ENCODE results near the gene EPHA2. TPM values are rescaled to one million over a fixed set of nuclear protein-coding genes. Genes with fewer than 3 reads are reported as not detected.
"Not testable (repeated sequence)": the region's sequence is repeated elsewhere in the genome, so short reads cannot be mapped to it uniquely, and the experiment has no call there.

Gene EPHA2
- polyA plus RNA-seq, 1 of the 3 experiments (the other 2 are of a cell fraction) = 126 TPM

DNA sequence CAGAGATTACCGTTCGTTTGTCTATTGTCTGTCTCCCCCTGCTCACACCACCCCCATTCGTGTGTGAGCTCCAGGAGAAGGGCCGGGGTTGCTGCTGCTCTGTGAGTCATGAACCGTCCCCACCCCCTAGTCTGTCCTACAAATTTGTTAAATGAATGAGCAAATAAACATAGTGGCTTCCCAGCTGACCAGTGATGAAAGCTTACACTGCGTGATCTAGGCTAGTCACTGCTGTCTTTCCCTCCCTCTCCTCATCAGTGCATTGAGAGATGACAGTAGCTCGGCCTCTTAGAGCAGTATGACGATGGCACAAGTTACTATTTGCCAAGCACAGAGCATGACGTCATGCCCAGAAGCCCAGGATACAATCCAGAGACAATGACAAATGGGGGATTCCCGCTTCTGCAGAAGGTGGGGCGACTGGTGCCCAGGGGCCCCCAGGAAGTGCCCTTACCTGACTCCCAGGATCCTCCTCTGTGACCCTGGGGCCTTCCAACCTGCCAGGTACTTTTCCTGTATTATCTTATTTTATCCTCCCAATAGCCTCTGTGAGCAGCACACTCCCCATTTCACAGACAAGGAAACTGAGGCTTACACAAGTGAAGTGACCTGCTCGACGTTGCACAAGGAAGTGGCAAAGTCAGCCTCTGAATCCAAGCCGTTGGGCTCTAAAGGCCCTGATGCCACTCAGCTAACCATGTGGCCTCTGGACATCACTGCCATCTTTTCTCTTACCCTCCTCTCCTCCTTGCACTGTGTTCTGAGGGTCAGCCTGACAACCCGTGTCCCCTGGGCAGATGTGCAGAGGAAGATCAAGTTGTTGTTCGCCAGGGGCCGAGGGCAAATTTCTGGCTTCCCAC lies 8.6 kb upstream of the EPHA2 start (continued):
- TF ChIP-seq, protein P1, sequence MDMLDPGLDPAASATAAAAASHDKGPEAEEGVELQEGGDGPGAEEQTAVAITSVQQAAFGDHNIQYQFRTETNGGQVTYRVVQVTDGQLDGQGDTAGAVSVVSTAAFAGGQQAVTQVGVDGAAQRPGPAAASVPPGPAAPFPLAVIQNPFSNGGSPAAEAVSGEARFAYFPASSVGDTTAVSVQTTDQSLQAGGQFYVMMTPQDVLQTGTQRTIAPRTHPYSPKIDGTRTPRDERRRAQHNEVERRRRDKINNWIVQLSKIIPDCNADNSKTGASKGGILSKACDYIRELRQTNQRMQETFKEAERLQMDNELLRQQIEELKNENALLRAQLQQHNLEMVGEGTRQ (IDR thresholded peaks at IDR 0.05; ENCODE audit: borderline replicate concordance, low read depth, low read length) = no peak
- TF ChIP-seq SMC3 (IDR thresholded peaks at IDR 0.05; ENCODE audit: low read depth, low read length) = no peak
- TF ChIP-seq, protein P2, sequence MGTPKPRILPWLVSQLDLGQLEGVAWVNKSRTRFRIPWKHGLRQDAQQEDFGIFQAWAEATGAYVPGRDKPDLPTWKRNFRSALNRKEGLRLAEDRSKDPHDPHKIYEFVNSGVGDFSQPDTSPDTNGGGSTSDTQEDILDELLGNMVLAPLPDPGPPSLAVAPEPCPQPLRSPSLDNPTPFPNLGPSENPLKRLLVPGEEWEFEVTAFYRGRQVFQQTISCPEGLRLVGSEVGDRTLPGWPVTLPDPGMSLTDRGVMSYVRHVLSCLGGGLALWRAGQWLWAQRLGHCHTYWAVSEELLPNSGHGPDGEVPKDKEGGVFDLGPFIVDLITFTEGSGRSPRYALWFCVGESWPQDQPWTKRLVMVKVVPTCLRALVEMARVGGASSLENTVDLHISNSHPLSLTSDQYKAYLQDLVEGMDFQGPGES (IDR thresholded peaks at IDR 0.05; ENCODE audit: low read depth, low read length) = no peak
- TF ChIP-seq, protein P3, sequence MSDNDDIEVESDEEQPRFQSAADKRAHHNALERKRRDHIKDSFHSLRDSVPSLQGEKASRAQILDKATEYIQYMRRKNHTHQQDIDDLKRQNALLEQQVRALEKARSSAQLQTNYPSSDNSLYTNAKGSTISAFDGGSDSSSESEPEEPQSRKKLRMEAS (IDR thresholded peaks at IDR 0.05; ENCODE audit: low read depth) = peak; percentile 50; the same call in 1 of the 2 replicates
- TF ChIP-seq FOXJ3 (CRISPR knock-in tag; IDR thresholded peaks at IDR 0.05) = no peak

DNA sequence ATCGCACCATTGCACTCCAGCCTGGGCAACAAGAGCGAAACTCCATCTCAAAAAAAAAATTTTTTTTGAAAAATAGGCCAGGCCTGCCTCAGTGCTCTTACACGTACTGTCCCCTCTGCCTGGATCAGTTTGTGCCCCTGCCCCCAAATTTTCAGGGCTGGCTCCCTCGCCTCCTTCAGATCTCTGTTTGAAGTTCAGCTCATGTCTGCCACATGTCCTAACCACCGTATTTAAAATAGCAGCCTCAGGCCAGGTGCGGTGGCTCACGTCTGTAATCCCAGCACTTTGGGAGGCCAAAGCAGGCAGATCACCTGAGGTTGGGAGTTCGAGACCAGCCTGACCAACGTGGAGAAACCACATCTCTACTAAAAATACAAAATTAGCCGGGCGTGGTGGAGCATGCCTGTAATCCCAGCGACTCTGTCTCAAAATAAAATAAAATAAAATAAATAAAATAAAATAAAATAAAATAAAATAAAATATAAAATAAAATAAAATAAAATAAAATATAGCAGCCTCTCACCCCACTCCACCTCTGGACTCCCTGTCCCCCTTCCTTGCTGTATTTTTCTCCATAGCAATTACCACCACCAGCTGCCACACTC lies 7.8 kb upstream of the EPHA2 start:
- H3K27me3 ChIP-seq (ENCODE audit: insufficient read depth); H3K36me3 ChIP-seq (replicated peaks in 1 of 2; ENCODE audit: control insufficient read depth in 1 of 2, insufficient read depth in 2 of 2, low read length in 1 of 2); H3K9me3 ChIP-seq; H3K4me1 ChIP-seq (ENCODE audit: control insufficient read depth in 1 of 2, insufficient read depth in 2 of 2, low read depth in 1 of 2, low read length in 1 of 2); H3K4me2 ChIP-seq; H3K9ac ChIP-seq; POLR2A ChIA-PET; H3K9me2 ChIP-seq; DNase-seq; H4K20me1 ChIP-seq (ENCODE audit: insufficient read depth); H2AFZ ChIP-seq (ENCODE audit: low read depth); H3K79me2 ChIP-seq (ENCODE audit: insufficient read depth); H3K4me3 ChIP-seq (ENCODE audit: low read depth in 2 of 2, low read length in 1 of 2): not testable (repeated sequence)
- WGBS (ENCODE audit: low lambda C conversion rate) = 91% methylated on average over 12 of the region's 12 CpGs
- Histone ChIP-seq H3K27ac (ENCODE audit: low read depth in 2 of 2, low read length in 1 of 2) (peak overlapping the region in 1 of 2 experiments; percentile 50; a peak in 2 of 4 replicates), H3F3A (replicated peaks; ENCODE audit: insufficient read depth) (peaks cover 18% of the 10 kb centered on the region)
- CTCF ChIA-PET = interaction anchor here (0.8 to 1.5 kb wide), 4 partner anchors 10 to 32 kb away, joined by 3 to 6 read pairs (median 4); no protein-coding TSS in a partner anchor

DNA sequence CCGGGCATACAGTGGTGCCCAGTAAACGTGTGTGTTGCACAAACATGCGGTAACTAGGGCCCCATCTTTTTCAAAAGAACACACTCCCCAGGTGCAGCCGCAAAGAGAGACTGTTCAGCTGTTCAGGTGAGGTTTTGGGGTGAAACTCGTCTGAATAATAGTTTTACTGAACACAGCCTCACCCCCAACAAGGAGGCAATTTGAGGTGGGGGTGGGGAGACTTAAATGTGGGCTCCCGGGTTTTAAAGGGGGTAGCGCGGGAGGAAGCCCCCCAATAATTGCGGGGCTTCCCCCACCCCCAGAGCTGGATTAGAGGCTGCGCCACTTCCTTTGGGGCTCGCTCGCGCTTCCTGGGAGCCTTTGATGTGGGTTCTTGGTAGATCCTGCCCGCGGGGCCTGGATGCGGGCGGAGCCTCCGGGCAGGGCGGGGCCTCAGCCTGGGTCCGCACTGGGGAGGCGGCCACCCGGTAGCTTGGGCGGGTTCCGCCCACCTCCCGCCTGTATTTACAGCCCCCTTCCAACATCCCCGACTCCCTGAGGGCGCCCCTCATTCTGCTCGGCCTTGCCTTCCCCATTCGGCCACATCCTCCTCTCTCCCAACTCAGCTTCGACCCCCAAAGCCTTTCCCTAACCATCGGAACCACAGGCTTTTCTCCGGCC lies 6.4 kb upstream of the EPHA2 start:
- 94% methylated on average over 29 of the region's 32 CpGs for WGBS (ENCODE audit: low lambda C conversion rate)
- Histone ChIP-seq H3K4me3 (ENCODE audit: low read depth in 2 of 2, low read length in 1 of 2) (no peak overlapping the region), H3K27ac (ENCODE audit: low read depth in 2 of 2, low read length in 1 of 2) (no peak overlapping the region), H2AFZ (ENCODE audit: low read depth) (no peak overlapping the region), H3K4me2 (no peak overlapping the region), H3K9ac (no peak overlapping the region), H3K79me2 (ENCODE audit: insufficient read depth) (no peaks in the 10 kb centered on the region), H3K9me2 (no peaks in the 10 kb centered on the region), H3K4me1 (ENCODE audit: control insufficient read depth in 1 of 2, insufficient read depth in 2 of 2, low read depth in 1 of 2, low read length in 1 of 2) (peaks cover 0 to 7% of the 10 kb centered on the region in 2 experiments; a peak in 2 of 4 replicates), H3K36me3 (replicated peaks in 1 of 2; ENCODE audit: control insufficient read depth in 1 of 2, insufficient read depth in 2 of 2, low read length in 1 of 2) (no peaks in the 10 kb centered on the region), H3K9me3 (no peaks in the 10 kb centered on the region), H3F3A (replicated peaks; ENCODE audit: insufficient read depth) (peaks cover 18% of the 10 kb centered on the region), H3K27me3 (ENCODE audit: insufficient read depth) (no peaks in the 10 kb centered on the region), H4K20me1 (ENCODE audit: insufficient read depth) (no peaks in the 10 kb centered on the region)
- DNase-seq = no peak
- POLR2A ChIA-PET = no interaction called here
- TF ChIP-seq FOXM1 (IDR thresholded peaks at IDR 0.05; ENCODE audit: low read depth) = no peak
- no peak for TF ChIP-seq POLR2AphosphoS5 (IDR thresholded peaks at IDR 0.05; ENCODE audit: low read depth, low read length)
- no peak for TF ChIP-seq ELF1 (IDR thresholded peaks at IDR 0.05)
- TF ChIP-seq SIN3A (IDR thresholded peaks at IDR 0.05; ENCODE audit: borderline replicate concordance, low read depth, low read length) = no peak
- TF ChIP-seq JUND (IDR thresholded peaks at IDR 0.05) = no peak
- CTCF ChIA-PET = interaction anchor here (0.8 to 1.7 kb wide), 6 partner anchors 10 to 80 kb away, joined by 3 to 6 read pairs (median 3); no protein-coding TSS in a partner anchor
